Prostate gland (tissue), 2 donors: ENCODE measurements around the gene BLOC1S1.

ENCODE experiments used
- POLR2A ChIP-seq: fragments of 450-650 bp; IDR thresholded peaks from one replicate; pipeline ENCODE4 v1.6.1; 2016; ENCODE audit warnings: antibody characterized with exemption, mild to moderate bottlenecking
- POLR2AphosphoS5 ChIP-seq: sonication (generic); formaldehyde crosslinking; IDR thresholded peaks from one replicate; pipeline ENCODE4 v1.6.1; 2017; ENCODE audit warnings: antibody characterized with exemption
- TF ChIP-seq, protein P1 (sequence below), 4 experiments: fragments of 200-600 bp in 2 of 4; fragments of 450-650 bp in 2 of 4; sonication (generic) in 2 of 4; IDR thresholded peaks; 1 replicate in 3 of 4; 2 replicates in 1 of 4; pipeline ENCODE4 v1.5.1; 2016 to 2019; ENCODE audit warnings: antibody characterized with exemption in 4 of 4, mild to moderate bottlenecking in 2 of 4, moderate library complexity in 2 of 4

DNA sequence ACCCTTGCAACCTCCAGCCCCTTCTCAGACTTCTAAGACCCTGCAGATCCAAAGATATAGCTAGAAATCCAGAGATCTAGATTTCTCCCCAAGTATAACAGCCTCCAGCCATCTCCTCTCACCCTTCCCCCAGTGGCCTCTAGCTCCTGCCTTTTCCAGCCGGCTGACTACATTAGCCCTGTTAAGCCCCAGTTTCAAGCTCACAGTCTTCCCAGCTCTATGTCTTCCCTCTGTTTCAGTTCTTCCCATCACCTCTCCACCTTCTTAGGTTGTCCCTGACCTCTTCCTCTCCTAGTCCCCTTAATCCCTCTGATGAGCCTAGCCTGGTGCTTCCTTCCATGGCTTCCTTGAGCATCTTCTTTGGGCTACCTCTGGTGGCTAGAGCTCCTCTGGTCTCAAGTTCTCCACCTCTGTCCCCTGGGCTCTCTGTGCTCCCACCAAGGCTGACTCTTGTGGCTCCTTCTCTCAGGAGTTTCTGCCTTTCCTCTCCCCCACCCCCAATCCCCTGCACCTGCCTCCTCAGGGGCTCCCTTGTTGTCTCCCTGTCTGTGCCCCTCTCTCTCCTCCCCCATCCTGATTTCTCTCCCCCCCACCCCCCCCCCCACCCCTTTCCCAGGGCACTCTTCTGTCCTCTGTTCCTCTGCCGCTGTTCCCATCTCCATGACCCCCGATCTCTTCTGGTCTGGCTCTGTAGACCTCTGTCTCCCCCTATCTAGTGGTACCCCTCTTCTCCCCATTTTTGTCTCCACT lies 26.3 kb downstream of the BLOC1S1 start:
- TF ChIP-seq, protein P1, sequence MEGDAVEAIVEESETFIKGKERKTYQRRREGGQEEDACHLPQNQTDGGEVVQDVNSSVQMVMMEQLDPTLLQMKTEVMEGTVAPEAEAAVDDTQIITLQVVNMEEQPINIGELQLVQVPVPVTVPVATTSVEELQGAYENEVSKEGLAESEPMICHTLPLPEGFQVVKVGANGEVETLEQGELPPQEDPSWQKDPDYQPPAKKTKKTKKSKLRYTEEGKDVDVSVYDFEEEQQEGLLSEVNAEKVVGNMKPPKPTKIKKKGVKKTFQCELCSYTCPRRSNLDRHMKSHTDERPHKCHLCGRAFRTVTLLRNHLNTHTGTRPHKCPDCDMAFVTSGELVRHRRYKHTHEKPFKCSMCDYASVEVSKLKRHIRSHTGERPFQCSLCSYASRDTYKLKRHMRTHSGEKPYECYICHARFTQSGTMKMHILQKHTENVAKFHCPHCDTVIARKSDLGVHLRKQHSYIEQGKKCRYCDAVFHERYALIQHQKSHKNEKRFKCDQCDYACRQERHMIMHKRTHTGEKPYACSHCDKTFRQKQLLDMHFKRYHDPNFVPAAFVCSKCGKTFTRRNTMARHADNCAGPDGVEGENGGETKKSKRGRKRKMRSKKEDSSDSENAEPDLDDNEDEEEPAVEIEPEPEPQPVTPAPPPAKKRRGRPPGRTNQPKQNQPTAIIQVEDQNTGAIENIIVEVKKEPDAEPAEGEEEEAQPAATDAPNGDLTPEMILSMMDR (IDR thresholded peaks at IDR 0.05), result no peak
- TF ChIP-seq POLR2A, result no peak
- TF ChIP-seq POLR2AphosphoS5, result no peak
